MM.1S (cell line): Measurements from ENCODE around the gene TMX2.

Experiments used
- DNase-seq: peaks from one replicate; pipeline ENCODE4 v3.0.0-alpha.2; 2015
- H2AFZ ChIP-seq: fragments of 300-600 bp; sonication (generic); 2 replicates; pipeline ENCODE4 v1.6.0; 2016; ENCODE audit warnings: antibody characterized with exemption, low read length
- H3F3A ChIP-seq: fragments of 300-600 bp; sonication (generic); 2 replicates; pipeline ENCODE4 v1.6.1; 2016; ENCODE audit warnings: mild to moderate bottlenecking, antibody characterized with exemption, low read length, moderate library complexity, mixed read lengths; ENCODE audit not compliant: insufficient read depth
- H3K27ac ChIP-seq: fragments of 300-600 bp; sonication (generic); 2 replicates; pipeline ENCODE4 v1.5.1; 2016; ENCODE audit warnings: mild to moderate bottlenecking, low read length
- H3K27me3 ChIP-seq: fragments of 300-600 bp; sonication (generic); replicated peaks from 2 replicates; pipeline ENCODE4 v1.6.0; 2016; ENCODE audit warnings: low read length; ENCODE audit not compliant: insufficient read depth
- H3K36me3 ChIP-seq: fragments of 300-600 bp; sonication (generic); replicated peaks from 2 replicates; pipeline ENCODE4 v1.6.1; 2016; ENCODE audit warnings: mild to moderate bottlenecking, low read length, mixed read lengths; ENCODE audit not compliant: insufficient read depth
- H3K4me1 ChIP-seq: fragments of 300-600 bp; sonication (generic); 2 replicates; pipeline ENCODE4 v1.6.1; 2016; ENCODE audit warnings: low read length, mixed read lengths
- H3K4me2 ChIP-seq: fragments of 300-600 bp; sonication (generic); 2 replicates; pipeline ENCODE4 v1.6.0; 2016; ENCODE audit warnings: low read depth, low read length
- H3K4me3 ChIP-seq: fragments of 300-600 bp; sonication (generic); 2 replicates; pipeline ENCODE4 v1.5.1; 2016; ENCODE audit warnings: low read length, mixed read lengths
- H3K79me2 ChIP-seq: fragments of 300-600 bp; sonication (generic); 2 replicates; pipeline ENCODE4 v1.6.1; 2016; ENCODE audit warnings: mixed run types, low read length, mixed read lengths
- H3K9ac ChIP-seq: fragments of 300-600 bp; sonication (generic); 2 replicates; pipeline ENCODE4 v1.6.1; 2016; ENCODE audit warnings: low read length, mixed read lengths
- H3K9me2 ChIP-seq: fragments of 300-600 bp; sonication (generic); replicated peaks from 2 replicates; pipeline ENCODE4 v1.6.1; 2016; ENCODE audit warnings: mild to moderate bottlenecking, low read length, mixed read lengths; ENCODE audit not compliant: insufficient read depth
- H3K9me3 ChIP-seq: fragments of 300-600 bp; sonication (generic); replicated peaks from 2 replicates; pipeline ENCODE4 v1.6.1; 2016; ENCODE audit warnings: mild to moderate bottlenecking, low read length, mixed read lengths; ENCODE audit not compliant: insufficient read depth
- H4K20me1 ChIP-seq: fragments of 300-600 bp; sonication (generic); 2 replicates; pipeline ENCODE4 v1.6.1; 2016; ENCODE audit warnings: mild to moderate bottlenecking, low read length, moderate library complexity, mixed read lengths; ENCODE audit not compliant: insufficient read depth
- EZH2 ChIP-seq: fragments of 300-600 bp; sonication (generic); optimal IDR thresholded peaks from 2 replicates; pipeline ENCODE3; 2017; ENCODE audit warnings: low read depth, mild to moderate bottlenecking, antibody characterized with exemption, low read length, mixed read lengths
- EZH2phosphoT487 ChIP-seq: fragments of 300-600 bp; sonication (generic); IDR thresholded peaks from 2 replicates; pipeline ENCODE4 v1.6.1; 2018; ENCODE audit warnings: antibody characterized with exemption, low read length
- TF ChIP-seq, protein P1 (sequence below): fragments of 300-600 bp; sonication (generic); IDR thresholded peaks from 2 replicates; pipeline ENCODE4 v1.5.1; 2016; ENCODE audit warnings: antibody characterized with exemption, low read length, mixed read lengths

The TMX2 gene

DNA sequence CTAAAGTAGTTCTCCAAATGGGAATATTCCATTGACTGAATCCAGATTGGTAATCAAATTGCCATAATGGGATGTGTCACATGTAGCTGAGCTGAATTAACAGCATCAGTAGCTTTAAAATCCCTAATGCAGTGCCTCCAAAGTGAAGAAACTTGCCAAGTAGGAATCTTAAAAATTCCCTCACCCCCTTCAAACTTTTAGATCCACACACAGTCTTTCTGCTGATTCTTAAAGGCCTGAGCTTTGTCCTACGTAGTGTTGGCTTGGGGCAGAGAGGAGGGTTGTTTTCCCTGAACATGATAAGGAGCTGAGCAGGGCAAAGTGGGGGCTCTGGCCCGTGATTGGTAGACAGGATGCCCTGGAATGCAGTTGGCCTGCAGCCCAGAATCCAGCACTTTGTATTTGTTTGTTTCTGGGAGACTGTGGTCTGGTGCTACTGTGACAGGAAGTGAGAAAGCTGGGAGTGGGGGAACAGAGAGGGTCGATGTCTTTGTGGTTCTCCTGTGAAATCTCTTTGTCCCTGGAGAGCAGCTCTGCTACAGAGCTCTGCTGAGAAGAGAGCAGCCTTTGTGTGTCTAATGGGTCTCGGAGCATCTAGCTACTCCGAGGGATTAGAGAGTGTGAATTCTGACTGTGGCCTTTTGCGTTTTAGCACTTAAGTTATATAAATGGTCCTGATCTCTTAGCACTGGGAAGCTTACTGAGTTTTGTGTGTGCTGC is 66.1 kb downstream of the TMX2 start:
- H3K4me1 ChIP-seq, result no peaks in the 10 kb centered on the region
- DNase-seq, result no peak
- no peaks in the 10 kb centered on the region for H3K36me3 ChIP-seq
- no peak overlapping the region for H3K27ac ChIP-seq
- no peaks in the 10 kb centered on the region for H3K79me2 ChIP-seq
- H3K9me2 ChIP-seq, result no peaks in the 10 kb centered on the region
- no peak overlapping the region for H3K4me2 ChIP-seq
- H3K9me3 ChIP-seq, result no peaks in the 10 kb centered on the region
- no peak for TF ChIP-seq EZH2
- H3K9ac ChIP-seq, result no peak overlapping the region
- no peaks in the 10 kb centered on the region for H3K27me3 ChIP-seq
- H2AFZ ChIP-seq, result no peak overlapping the region
- H3K4me3 ChIP-seq, result no peak overlapping the region
- no peaks in the 10 kb centered on the region for H3F3A ChIP-seq
- no peaks in the 10 kb centered on the region for H4K20me1 ChIP-seq

DNA sequence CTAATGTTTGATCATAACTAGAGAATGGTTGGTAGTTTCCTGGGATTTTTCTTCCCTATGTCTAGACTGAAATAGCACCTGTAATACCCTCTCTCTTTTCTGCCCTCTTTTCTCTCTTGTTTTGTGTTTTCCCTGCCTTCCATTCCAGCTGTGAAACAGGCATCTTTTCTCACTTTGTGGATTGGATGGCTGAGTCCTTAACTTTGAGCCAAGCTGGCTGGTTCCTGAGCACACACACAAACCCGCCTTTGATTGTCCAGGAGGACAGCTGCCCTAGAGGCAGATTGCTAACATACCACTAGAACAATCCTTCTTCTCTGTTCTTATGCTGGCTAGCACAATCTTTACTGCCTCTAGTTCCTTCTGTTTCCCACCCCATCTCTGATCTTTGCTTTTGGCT is 66.9 kb downstream of the TMX2 start:
- H3K79me2 ChIP-seq, result no peaks in the 10 kb centered on the region
- H3K9ac ChIP-seq, result no peak overlapping the region
- no peaks in the 10 kb centered on the region for H3K4me1 ChIP-seq
- no peaks in the 10 kb centered on the region for H3K36me3 ChIP-seq
- no peaks in the 10 kb centered on the region for H4K20me1 ChIP-seq
- TF ChIP-seq EZH2 (no peak), EZH2phosphoT487 (no peak)
- TF ChIP-seq, protein P1, sequence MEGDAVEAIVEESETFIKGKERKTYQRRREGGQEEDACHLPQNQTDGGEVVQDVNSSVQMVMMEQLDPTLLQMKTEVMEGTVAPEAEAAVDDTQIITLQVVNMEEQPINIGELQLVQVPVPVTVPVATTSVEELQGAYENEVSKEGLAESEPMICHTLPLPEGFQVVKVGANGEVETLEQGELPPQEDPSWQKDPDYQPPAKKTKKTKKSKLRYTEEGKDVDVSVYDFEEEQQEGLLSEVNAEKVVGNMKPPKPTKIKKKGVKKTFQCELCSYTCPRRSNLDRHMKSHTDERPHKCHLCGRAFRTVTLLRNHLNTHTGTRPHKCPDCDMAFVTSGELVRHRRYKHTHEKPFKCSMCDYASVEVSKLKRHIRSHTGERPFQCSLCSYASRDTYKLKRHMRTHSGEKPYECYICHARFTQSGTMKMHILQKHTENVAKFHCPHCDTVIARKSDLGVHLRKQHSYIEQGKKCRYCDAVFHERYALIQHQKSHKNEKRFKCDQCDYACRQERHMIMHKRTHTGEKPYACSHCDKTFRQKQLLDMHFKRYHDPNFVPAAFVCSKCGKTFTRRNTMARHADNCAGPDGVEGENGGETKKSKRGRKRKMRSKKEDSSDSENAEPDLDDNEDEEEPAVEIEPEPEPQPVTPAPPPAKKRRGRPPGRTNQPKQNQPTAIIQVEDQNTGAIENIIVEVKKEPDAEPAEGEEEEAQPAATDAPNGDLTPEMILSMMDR, result no peak
- no peak overlapping the region for H3K4me2 ChIP-seq
- no peaks in the 10 kb centered on the region for H3F3A ChIP-seq
- H3K27ac ChIP-seq, result no peak overlapping the region
- no peaks in the 10 kb centered on the region for H3K9me2 ChIP-seq
- H3K27me3 ChIP-seq, result no peaks in the 10 kb centered on the region
- H2AFZ ChIP-seq, result no peak overlapping the region
- H3K4me3 ChIP-seq, result no peak overlapping the region
- H3K9me3 ChIP-seq, result no peaks in the 10 kb centered on the region
- no peak for DNase-seq

DNA sequence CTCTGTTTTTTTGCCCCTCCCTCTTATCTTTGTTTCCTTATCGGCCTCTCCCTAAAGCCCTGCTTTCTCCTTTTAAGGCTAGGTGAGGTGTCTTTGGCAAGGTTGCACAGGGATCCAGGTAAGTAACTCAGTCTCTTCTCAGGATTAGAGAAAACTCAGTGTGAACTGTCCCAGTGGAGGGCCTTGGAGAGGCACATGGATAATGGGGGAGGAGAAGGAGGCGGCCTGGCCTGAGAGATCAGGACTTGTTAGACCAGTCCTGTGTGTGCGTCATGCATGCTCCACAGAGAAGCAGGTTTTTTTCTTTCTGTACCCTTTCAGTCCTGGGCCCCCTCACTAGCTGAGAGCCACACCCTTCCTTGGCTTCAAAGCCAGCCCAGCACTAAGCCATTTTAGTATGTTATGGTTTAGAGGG is 69.1 kb downstream of the TMX2 start:
- no peak overlapping the region for H3K4me2 ChIP-seq
- TF ChIP-seq EZH2phosphoT487 (no peak), EZH2 (no peak)
- H3K9me3 ChIP-seq, result no peaks in the 10 kb centered on the region
- H3K4me1 ChIP-seq, result no peaks in the 10 kb centered on the region
- no peak overlapping the region for H3K4me3 ChIP-seq
- no peaks in the 10 kb centered on the region for H3K27me3 ChIP-seq
- H3K9ac ChIP-seq, result no peak overlapping the region
- H3K79me2 ChIP-seq, result no peaks in the 10 kb centered on the region
- H3K36me3 ChIP-seq, result no peaks in the 10 kb centered on the region
- H2AFZ ChIP-seq, result no peak overlapping the region
- no peaks in the 10 kb centered on the region for H3F3A ChIP-seq
- H3K27ac ChIP-seq, result no peak overlapping the region
- no peak for DNase-seq
- H3K9me2 ChIP-seq, result no peaks in the 10 kb centered on the region
- H4K20me1 ChIP-seq, result no peaks in the 10 kb centered on the region

DNA sequence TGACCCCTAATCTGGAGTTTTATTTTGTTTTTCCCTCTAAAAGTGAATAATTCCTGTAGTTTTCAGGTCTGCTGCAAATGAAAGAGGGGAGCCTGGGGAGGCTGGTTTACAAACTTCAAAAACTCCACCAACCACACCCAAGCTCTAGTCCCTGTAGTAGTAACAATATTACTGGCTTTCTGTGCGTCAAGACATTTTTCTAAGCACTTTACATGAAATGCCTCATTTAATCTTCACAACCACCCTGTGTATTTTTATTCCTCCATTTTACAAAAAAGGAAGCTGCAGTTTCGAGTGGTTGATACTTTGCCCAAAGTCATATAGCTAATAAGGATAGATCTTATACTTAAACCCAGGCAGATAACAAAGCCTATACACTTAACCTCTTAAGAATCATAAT is 72.7 kb downstream of the TMX2 start:
- no peak overlapping the region for H3K27ac ChIP-seq
- H3F3A ChIP-seq, result no peaks in the 10 kb centered on the region
- no peaks in the 10 kb centered on the region for H4K20me1 ChIP-seq
- H3K9me3 ChIP-seq, result no peaks in the 10 kb centered on the region
- H3K36me3 ChIP-seq, result no peaks in the 10 kb centered on the region
- H2AFZ ChIP-seq, result no peak overlapping the region
- H3K27me3 ChIP-seq, result no peaks in the 10 kb centered on the region
- TF ChIP-seq EZH2 (no peak), EZH2phosphoT487 (no peak)
- TF ChIP-seq, protein P1, result no peak
- DNase-seq, result no peak
- no peak overlapping the region for H3K9ac ChIP-seq
- no peaks in the 10 kb centered on the region for H3K79me2 ChIP-seq
- H3K4me3 ChIP-seq, result no peak overlapping the region
- H3K4me2 ChIP-seq, result no peak overlapping the region
- H3K9me2 ChIP-seq, result no peaks in the 10 kb centered on the region
- no peaks in the 10 kb centered on the region for H3K4me1 ChIP-seq
